Tibial nerve (tissue), 4 donors: ENCODE results near the gene POU6F2. TPM values are rescaled to one million over a fixed set of nuclear protein-coding genes. Genes with fewer than 3 reads are reported as not detected.

Experiments
- DNase-seq, 2 donors: peaks; one replicate each; pipeline ENCODE4 v3.0.0-alpha.2; 2019; ENCODE audit warnings: low spot score in 2 of 2
- H3K27ac ChIP-seq, 4 donors: fragments of 200-600 bp; sonication (generic) in 3 of 4; one replicate each; pipeline ENCODE4 v1.5.1; 2017 to 2019; ENCODE audit warnings: mild to moderate bottlenecking in 1 of 4
- H3K27me3 ChIP-seq, 2 donors: fragments of 200-600 bp; sonication (generic) in 1 of 2; one replicate each; pipeline versions ENCODE4 v1.5.1 to v1.6.0; 2017 to 2019
- H3K36me3 ChIP-seq, 3 donors: fragments of 200-600 bp; sonication (generic); one replicate each; pipeline ENCODE4 v1.5.1; 2018 to 2019
- H3K4me1 ChIP-seq, 4 donors: fragments of 200-600 bp; sonication (generic) in 3 of 4; one replicate each; pipeline ENCODE4 v1.5.1; 2017 to 2019
- H3K4me3 ChIP-seq, 4 donors: fragments of 200-600 bp; sonication (generic) in 3 of 4; one replicate each; pipeline ENCODE4 v1.5.1; 2017 to 2019; ENCODE audit warnings: mild to moderate bottlenecking in 1 of 4, moderate library complexity in 1 of 4
- H3K9me3 ChIP-seq, 4 donors: fragments of 200-600 bp; sonication (generic) in 3 of 4; one replicate each; pipeline ENCODE4 v1.5.1; 2017 to 2019
- CTCF ChIP-seq, 5 experiments: fragments of 200-600 bp in 3 of 5; fragments of 450-650 bp in 2 of 5; sonication (generic) in 3 of 5; IDR thresholded peaks; one replicate each; pipeline ENCODE4 v1.5.1; 2016 to 2019; ENCODE audit warnings: antibody characterized with exemption in 5 of 5, mild to moderate bottlenecking in 3 of 5, moderate library complexity in 2 of 5
- EP300 ChIP-seq, 2 donors: sonication (generic); formaldehyde crosslinking; IDR thresholded peaks; one replicate each; pipeline ENCODE4 v1.6.1; 2017; ENCODE audit warnings: antibody characterized with exemption in 2 of 2, mild to moderate bottlenecking in 1 of 2
- POLR2A ChIP-seq, 2 donors: fragments of 450-650 bp; IDR thresholded peaks; one replicate each; pipeline ENCODE4 v1.6.1; 2017; ENCODE audit warnings: antibody characterized with exemption in 2 of 2, mild to moderate bottlenecking in 2 of 2, moderate library complexity in 2 of 2
- WGBS, 2 donors: methylation state at CpG; one replicate each; pipeline ENCODE4 v1.1.5; 2018; 5-methylcytosine and 5-hydroxymethylcytosine counted together
- total RNA-seq, 4 donors: library from RNA; depleted of rRNA; stranded (reverse); fragments of >200 nt; gene quantifications; one replicate each; pipeline ENCODE4 v1.1.0, GENCODE V29; 2016

POU6F2 gene
- total RNA-seq, 4 donors from 2014 or later = 0.21 to 1.8 (median 1.3) TPM

- Histone ChIP-seq H3K27ac (no peak overlapping the region), H3K27me3 (no peaks in the 10 kb centered on the region), H3K36me3 (no peaks in the 10 kb centered on the region), H3K4me3 (no peak overlapping the region), H3K9me3 (no peaks in the 10 kb centered on the region), H3K4me1 (no peaks in the 10 kb centered on the region)
- WGBS, 2 donors = 74 to 80% methylated on average over 4 to 8 of the region's 8 CpGs
- TF ChIP-seq POLR2A (IDR thresholded peaks at IDR 0.05) (no peak), CTCF (IDR thresholded peaks at IDR 0.05) (no peak), EP300 (IDR thresholded peaks at IDR 0.05) (no peak)
- DNase-seq = no peak
Observed at GRCh38 chr7:39507866-39508551, 530.3 kb downstream of the POU6F2 start.

GRCh38 chr7:39509436-39509835 lies 531.7 kb downstream of the POU6F2 start:
- Histone ChIP-seq H3K4me3 (no peak overlapping the region), H3K9me3 (no peaks in the 10 kb centered on the region), H3K36me3 (no peaks in the 10 kb centered on the region), H3K27me3 (no peaks in the 10 kb centered on the region), H3K27ac (no peak overlapping the region), H3K4me1 (no peaks in the 10 kb centered on the region)
- no peak for TF ChIP-seq POLR2A (IDR thresholded peaks at IDR 0.05)
- TF ChIP-seq CTCF (IDR thresholded peaks at IDR 0.05) = no peak
- no peak for TF ChIP-seq EP300 (IDR thresholded peaks at IDR 0.05)
- WGBS, 2 donors = 57 to 64% methylated on average over 4 of the region's 4 CpGs
- no peak for DNase-seq

GRCh38 chr7:39509912-39510311 lies 532.2 kb downstream of the POU6F2 start:
- Histone ChIP-seq H3K36me3 (no peaks in the 10 kb centered on the region), H3K9me3 (no peaks in the 10 kb centered on the region), H3K4me3 (no peak overlapping the region), H3K27ac (no peak overlapping the region), H3K27me3 (no peaks in the 10 kb centered on the region), H3K4me1 (no peaks in the 10 kb centered on the region)
- TF ChIP-seq CTCF (IDR thresholded peaks at IDR 0.05) (no peak), POLR2A (IDR thresholded peaks at IDR 0.05) (no peak), EP300 (IDR thresholded peaks at IDR 0.05) (no peak)
- no peak for DNase-seq
- WGBS, 2 donors = 63 to 77% methylated on average over 2 of the region's 2 CpGs

- H3K4me1 ChIP-seq = no peaks in the 10 kb centered on the region
- no peak overlapping the region for H3K4me3 ChIP-seq
- 86 to 89% methylated on average over 2 to 3 of the region's 3 CpGs for WGBS, 2 donors
- no peaks in the 10 kb centered on the region for H3K27me3 ChIP-seq
- TF ChIP-seq POLR2A (IDR thresholded peaks at IDR 0.05) (no peak), EP300 (IDR thresholded peaks at IDR 0.05) (no peak), CTCF (IDR thresholded peaks at IDR 0.05) (no peak)
- no peaks in the 10 kb centered on the region for H3K36me3 ChIP-seq
- no peaks in the 10 kb centered on the region for H3K9me3 ChIP-seq
- DNase-seq = no peak
- H3K27ac ChIP-seq = no peak overlapping the region
Observed at GRCh38 chr7:39510864-39511354, 533.2 kb downstream of the POU6F2 start.

GRCh38 chr7:39515534-39516228 lies 538.0 kb downstream of the POU6F2 start:
- 80% methylated on average over 8 of the region's 8 CpGs for WGBS, 2 donors
- peaks cover 0 to 3% (median 0%) of the 10 kb centered on the region in 4 donors for H3K4me1 ChIP-seq
- no peaks in the 10 kb centered on the region for H3K27me3 ChIP-seq
- H3K9me3 ChIP-seq = no peaks in the 10 kb centered on the region
- H3K27ac ChIP-seq = no peak overlapping the region
- no peak overlapping the region for H3K4me3 ChIP-seq
- H3K36me3 ChIP-seq = no peaks in the 10 kb centered on the region
- DNase-seq = no peak
- no peak for TF ChIP-seq EP300 (IDR thresholded peaks at IDR 0.05)
- no peak for TF ChIP-seq POLR2A (IDR thresholded peaks at IDR 0.05)
- no peak for TF ChIP-seq CTCF (IDR thresholded peaks at IDR 0.05)
